Measurements from ENCODE around the gene SNCB.

DNA sequence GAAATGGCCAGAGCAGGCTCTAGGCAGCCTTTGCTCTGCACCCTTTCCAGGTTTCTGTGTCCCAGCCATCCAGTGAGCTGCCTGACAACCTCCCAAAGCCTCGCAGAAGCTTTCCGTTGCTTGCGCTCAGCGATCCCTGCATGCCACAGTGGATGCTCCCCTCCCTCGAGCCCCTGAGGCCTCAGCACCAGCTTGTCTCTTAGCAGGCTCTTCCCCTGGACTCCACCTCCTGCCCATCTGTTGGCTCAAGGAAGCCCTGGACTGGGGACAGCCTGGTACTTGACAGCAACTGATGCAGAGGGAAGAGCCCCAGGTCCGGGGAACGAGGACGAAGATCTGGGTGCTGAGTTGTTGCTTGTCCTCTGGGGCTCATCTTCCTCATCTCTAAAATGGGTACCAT is 40.1 kb upstream of the SNCB start:
- TF ChIP-seq EZH2phosphoT487 (IDR thresholded peaks at IDR 0.05; ENCODE audit: insufficient read depth, low read depth) (no peak), EZH2 (IDR thresholded peaks at IDR 0.05; ENCODE audit: insufficient read depth, poor library complexity, severe bottlenecking) (no peak)

All from GM23248 (cell line).